HG03135 (cell line): Measurements from ENCODE around the gene PMFBP1.

Experiments used
- ATAC-seq: cut with Tn5 transposase; IDR thresholded peaks from one replicate; pipeline ENCODE4 v1.9.1; 2021; ENCODE audit warnings: mild to moderate bottlenecking, moderate library complexity; ENCODE audit not compliant: unreplicated experiment

The PMFBP1 gene

GRCh38 chr16:72131036-72131435, 40.9 kb downstream of the PMFBP1 start:
- no peak for ATAC-seq

- ATAC-seq: no peak
These were observed 41.8 kb downstream of the PMFBP1 start for GRCh38 chr16:72129976-72130656.

- no peak for ATAC-seq
These were observed 43.3 kb downstream of the PMFBP1 start for GRCh38 chr16:72128701-72129100.

GRCh38 chr16:72126429-72126765, 45.6 kb downstream of the PMFBP1 start:
- no peak for ATAC-seq

- ATAC-seq: no peak
These were observed 46.1 kb downstream of the PMFBP1 start for GRCh38 chr16:72125635-72126428.

- no peak for ATAC-seq
These were observed 47.0 kb downstream of the PMFBP1 start for GRCh38 chr16:72124761-72125634.

GRCh38 chr16:72124148-72124547, 47.8 kb downstream of the PMFBP1 start:
- no peak for ATAC-seq

- no peak for ATAC-seq
These were observed 48.5 kb downstream of the PMFBP1 start for GRCh38 chr16:72123426-72123825.

GRCh38 chr16:72122916-72123315, 49.0 kb downstream of the PMFBP1 start:
- no peak for ATAC-seq

- ATAC-seq: no peak
These were observed 49.6 kb downstream of the PMFBP1 start for GRCh38 chr16:72122308-72122707.

GRCh38 chr16:72120026-72120425, 51.9 kb downstream of the PMFBP1 start:
- no peak for ATAC-seq

GRCh38 chr16:72113616-72113945, 58.4 kb downstream of the PMFBP1 start:
- no peak for ATAC-seq

- no peak for ATAC-seq
These were observed 58.9 kb downstream of the PMFBP1 start for GRCh38 chr16:72112906-72113615.

- ATAC-seq: no peak
These were observed 59.5 kb downstream of the PMFBP1 start for GRCh38 chr16:72112452-72112792.

- no peak for ATAC-seq
These were observed 60.1 kb downstream of the PMFBP1 start for GRCh38 chr16:72111657-72112451.

GRCh38 chr16:72110662-72111615, 61.0 kb downstream of the PMFBP1 start:
- ATAC-seq: no peak

GRCh38 chr16:72109966-72110530, 61.9 kb downstream of the PMFBP1 start:
- no peak for ATAC-seq

- no peak for ATAC-seq
These were observed 62.7 kb downstream of the PMFBP1 start for GRCh38 chr16:72109300-72109699.
